Activated CD4-positive, alpha-beta T cell treated with anti-CD3 and anti-CD28 coated beads, Interleukin-2, Interleukin-6, amounts not matched to agents 100 ng/mL and 50 ng/mL, durations not matched to agents 16 hours and 8 hours (primary cell): Measurements from ENCODE around the gene NEK2.
"Not testable (repeated sequence)": the region's sequence is repeated elsewhere in the genome, so short reads cannot be mapped to it uniquely, and the experiment has no call there.

ENCODE experiments used
- DNase-seq: peaks from one replicate; pipeline ENCODE4 v3.0.0-alpha.2; 2020

NEK2 gene

GRCh38 chr1:211648336-211648735, 27.1 kb downstream of the NEK2 start:
- no peak for DNase-seq

GRCh38 chr1:211647711-211648121, 27.7 kb downstream of the NEK2 start:
- no peak for DNase-seq

- no peak for DNase-seq
Observed at GRCh38 chr1:211646566-211646965, 28.9 kb downstream of the NEK2 start.

GRCh38 chr1:211645601-211646000, 29.8 kb downstream of the NEK2 start:
- not testable (repeated sequence) for DNase-seq

GRCh38 chr1:211644653-211645052, 30.8 kb downstream of the NEK2 start:
- DNase-seq = no peak

GRCh38 chr1:211643324-211644212, 31.9 kb downstream of the NEK2 start:
- DNase-seq = no peak

GRCh38 chr1:211642870-211643269, 32.6 kb downstream of the NEK2 start:
- DNase-seq = no peak

- DNase-seq = no peak
Observed at GRCh38 chr1:211641942-211642341, 33.5 kb downstream of the NEK2 start.

- no peak for DNase-seq
Observed at GRCh38 chr1:211641044-211641800, 34.2 kb downstream of the NEK2 start.

- no peak for DNase-seq
Observed at GRCh38 chr1:211640301-211640630, 35.2 kb downstream of the NEK2 start.

- DNase-seq = no peak
Observed at GRCh38 chr1:211639475-211640300, 35.7 kb downstream of the NEK2 start.

- no peak for DNase-seq
Observed at GRCh38 chr1:211638689-211639101, 36.7 kb downstream of the NEK2 start.

GRCh38 chr1:211638246-211638645, 37.2 kb downstream of the NEK2 start:
- DNase-seq = no peak

GRCh38 chr1:211637066-211637465, 38.4 kb downstream of the NEK2 start:
- DNase-seq = no peak

GRCh38 chr1:211636575-211637029, 38.8 kb downstream of the NEK2 start:
- DNase-seq = not testable (repeated sequence)

- DNase-seq = no peak
Observed at GRCh38 chr1:211635597-211636205, 39.7 kb downstream of the NEK2 start.

GRCh38 chr1:211634931-211635330, 40.5 kb downstream of the NEK2 start:
- DNase-seq = no peak

GRCh38 chr1:211634461-211634860, 41.0 kb downstream of the NEK2 start:
- DNase-seq = no peak

GRCh38 chr1:211633524-211633846, 41.9 kb downstream of the NEK2 start:
- DNase-seq = no peak

- no peak for DNase-seq
Observed at GRCh38 chr1:211632808-211633523, 42.5 kb downstream of the NEK2 start.

- DNase-seq = no peak
Observed at GRCh38 chr1:211632117-211632807, 43.2 kb downstream of the NEK2 start.

GRCh38 chr1:211631168-211631567, 44.3 kb downstream of the NEK2 start:
- DNase-seq = no peak
